ENCODE data around the gene GRM5. TPM values are rescaled to one million over a fixed set of nuclear protein-coding genes. Genes with fewer than 3 reads are reported as not detected.

GRM5 gene
- total RNA-seq, 1 donor from 2014 or later = 0.26 TPM

GRCh38 chr11:88604260-88604659 is 461.5 kb downstream of the GRM5 start:
- Mint-ChIP-seq H3K36me3 (ENCODE audit: insufficient read depth) (no peaks in the 10 kb centered on the region), H3K27ac (no peak overlapping the region), H3K27me3 (no peaks in the 10 kb centered on the region), H3K9me3 (ENCODE audit: low read depth) (no peaks in the 10 kb centered on the region), H3K4me3 (ENCODE audit: low read depth) (no peak overlapping the region), H3K4me1 (ENCODE audit: low read depth) (no peaks in the 10 kb centered on the region)
- DNase-seq (ENCODE audit: low spot score, unreplicated experiment) = no peak
- TF ChIP-seq, protein P1, sequence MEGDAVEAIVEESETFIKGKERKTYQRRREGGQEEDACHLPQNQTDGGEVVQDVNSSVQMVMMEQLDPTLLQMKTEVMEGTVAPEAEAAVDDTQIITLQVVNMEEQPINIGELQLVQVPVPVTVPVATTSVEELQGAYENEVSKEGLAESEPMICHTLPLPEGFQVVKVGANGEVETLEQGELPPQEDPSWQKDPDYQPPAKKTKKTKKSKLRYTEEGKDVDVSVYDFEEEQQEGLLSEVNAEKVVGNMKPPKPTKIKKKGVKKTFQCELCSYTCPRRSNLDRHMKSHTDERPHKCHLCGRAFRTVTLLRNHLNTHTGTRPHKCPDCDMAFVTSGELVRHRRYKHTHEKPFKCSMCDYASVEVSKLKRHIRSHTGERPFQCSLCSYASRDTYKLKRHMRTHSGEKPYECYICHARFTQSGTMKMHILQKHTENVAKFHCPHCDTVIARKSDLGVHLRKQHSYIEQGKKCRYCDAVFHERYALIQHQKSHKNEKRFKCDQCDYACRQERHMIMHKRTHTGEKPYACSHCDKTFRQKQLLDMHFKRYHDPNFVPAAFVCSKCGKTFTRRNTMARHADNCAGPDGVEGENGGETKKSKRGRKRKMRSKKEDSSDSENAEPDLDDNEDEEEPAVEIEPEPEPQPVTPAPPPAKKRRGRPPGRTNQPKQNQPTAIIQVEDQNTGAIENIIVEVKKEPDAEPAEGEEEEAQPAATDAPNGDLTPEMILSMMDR (IDR thresholded peaks at IDR 0.05; ENCODE audit: unreplicated experiment) = no peak

GRCh38 chr11:88603091-88603867 is 462.5 kb downstream of the GRM5 start:
- Mint-ChIP-seq H3K4me3 (ENCODE audit: low read depth) (no peak overlapping the region), H3K9me3 (ENCODE audit: low read depth) (no peaks in the 10 kb centered on the region), H3K27ac (no peak overlapping the region), H3K27me3 (no peaks in the 10 kb centered on the region), H3K36me3 (ENCODE audit: insufficient read depth) (no peaks in the 10 kb centered on the region), H3K4me1 (ENCODE audit: low read depth) (no peaks in the 10 kb centered on the region)
- no peak for DNase-seq (ENCODE audit: low spot score, unreplicated experiment)
- TF ChIP-seq, protein P1 (IDR thresholded peaks at IDR 0.05; ENCODE audit: unreplicated experiment) = no peak

GRCh38 chr11:88597387-88597786 is 468.4 kb downstream of the GRM5 start:
- no peak for DNase-seq (ENCODE audit: low spot score, unreplicated experiment)
- Mint-ChIP-seq H3K4me3 (ENCODE audit: low read depth) (no peak overlapping the region), H3K27me3 (no peaks in the 10 kb centered on the region), H3K9me3 (ENCODE audit: low read depth) (no peaks in the 10 kb centered on the region), H3K27ac (no peak overlapping the region), H3K4me1 (ENCODE audit: low read depth) (no peaks in the 10 kb centered on the region), H3K36me3 (ENCODE audit: insufficient read depth) (no peaks in the 10 kb centered on the region)
- TF ChIP-seq, protein P1 (IDR thresholded peaks at IDR 0.05; ENCODE audit: unreplicated experiment) = no peak

GRCh38 chr11:88596786-88597185 is 469.0 kb downstream of the GRM5 start:
- Mint-ChIP-seq H3K36me3 (ENCODE audit: insufficient read depth) (no peaks in the 10 kb centered on the region), H3K9me3 (ENCODE audit: low read depth) (no peaks in the 10 kb centered on the region), H3K4me1 (ENCODE audit: low read depth) (no peaks in the 10 kb centered on the region), H3K4me3 (ENCODE audit: low read depth) (no peak overlapping the region), H3K27me3 (no peaks in the 10 kb centered on the region), H3K27ac (no peak overlapping the region)
- DNase-seq (ENCODE audit: low spot score, unreplicated experiment) = no peak
- TF ChIP-seq, protein P1 (IDR thresholded peaks at IDR 0.05; ENCODE audit: unreplicated experiment) = no peak

- H3K4me3 Mint-ChIP-seq (ENCODE audit: low read depth) = no peak overlapping the region
- H3K9me3 Mint-ChIP-seq (ENCODE audit: low read depth) = no peaks in the 10 kb centered on the region
- no peaks in the 10 kb centered on the region for H3K27me3 Mint-ChIP-seq
- DNase-seq (ENCODE audit: low spot score, unreplicated experiment) = no peak
- no peaks in the 10 kb centered on the region for H3K36me3 Mint-ChIP-seq (ENCODE audit: insufficient read depth)
- TF ChIP-seq, protein P1 (IDR thresholded peaks at IDR 0.05; ENCODE audit: unreplicated experiment) = no peak
- H3K27ac Mint-ChIP-seq = no peak overlapping the region
- H3K4me1 Mint-ChIP-seq (ENCODE audit: low read depth) = no peaks in the 10 kb centered on the region
These were observed 471.4 kb downstream of the GRM5 start for GRCh38 chr11:88594274-88594950.

All from progenitor cell of endocrine pancreas (in vitro differentiated cells).